Measurements from ENCODE around the gene NBEA.

The NBEA gene

DNA sequence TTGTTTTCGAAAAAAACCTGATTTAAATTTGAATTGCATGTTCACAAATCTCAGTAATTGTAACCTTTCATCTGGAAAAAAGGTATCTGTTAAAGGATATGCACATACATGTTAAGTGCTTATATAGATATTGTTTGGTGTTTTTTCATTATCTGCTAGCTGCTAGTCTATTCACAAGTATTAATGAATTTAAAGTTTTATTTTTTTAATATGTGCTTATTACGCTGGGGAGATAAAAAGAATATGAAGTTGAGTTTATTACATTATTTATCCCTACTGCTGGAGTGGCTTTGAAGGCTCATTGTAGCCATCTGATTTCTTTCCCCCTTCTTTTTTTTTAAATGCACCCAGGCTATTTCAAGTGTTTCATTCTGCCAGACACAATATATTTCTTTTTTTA, 538.3 kb downstream of the NBEA start:
- no peak for DNase-seq (ENCODE audit: low read depth)
- TF ChIP-seq, protein P1, sequence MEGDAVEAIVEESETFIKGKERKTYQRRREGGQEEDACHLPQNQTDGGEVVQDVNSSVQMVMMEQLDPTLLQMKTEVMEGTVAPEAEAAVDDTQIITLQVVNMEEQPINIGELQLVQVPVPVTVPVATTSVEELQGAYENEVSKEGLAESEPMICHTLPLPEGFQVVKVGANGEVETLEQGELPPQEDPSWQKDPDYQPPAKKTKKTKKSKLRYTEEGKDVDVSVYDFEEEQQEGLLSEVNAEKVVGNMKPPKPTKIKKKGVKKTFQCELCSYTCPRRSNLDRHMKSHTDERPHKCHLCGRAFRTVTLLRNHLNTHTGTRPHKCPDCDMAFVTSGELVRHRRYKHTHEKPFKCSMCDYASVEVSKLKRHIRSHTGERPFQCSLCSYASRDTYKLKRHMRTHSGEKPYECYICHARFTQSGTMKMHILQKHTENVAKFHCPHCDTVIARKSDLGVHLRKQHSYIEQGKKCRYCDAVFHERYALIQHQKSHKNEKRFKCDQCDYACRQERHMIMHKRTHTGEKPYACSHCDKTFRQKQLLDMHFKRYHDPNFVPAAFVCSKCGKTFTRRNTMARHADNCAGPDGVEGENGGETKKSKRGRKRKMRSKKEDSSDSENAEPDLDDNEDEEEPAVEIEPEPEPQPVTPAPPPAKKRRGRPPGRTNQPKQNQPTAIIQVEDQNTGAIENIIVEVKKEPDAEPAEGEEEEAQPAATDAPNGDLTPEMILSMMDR (conservative IDR thresholded peaks at IDR 0.05; ENCODE audit: low read depth, low read length), result no peak
- no peak overlapping the region for H3K4me3 ChIP-seq (ENCODE audit: low read depth, low read length)

DNA sequence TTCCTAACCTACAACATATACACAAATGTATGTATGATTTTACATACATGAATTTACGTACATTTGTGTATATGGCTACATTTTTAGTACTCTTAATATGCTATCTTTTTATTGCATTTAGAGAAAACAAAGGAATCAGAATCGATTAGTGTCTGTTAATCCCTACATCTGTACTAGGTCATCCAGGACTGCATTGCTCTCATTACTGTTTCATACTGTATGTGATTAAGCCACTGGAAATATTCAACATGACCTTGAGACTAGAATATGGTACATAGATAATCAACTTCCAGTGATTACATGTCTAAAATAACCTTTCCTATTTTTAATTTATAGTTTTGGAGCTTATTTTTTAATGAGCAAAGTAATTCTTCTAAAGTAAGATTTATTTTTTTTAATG, 539.7 kb downstream of the NBEA start:
- no peak overlapping the region for H3K4me3 ChIP-seq (ENCODE audit: low read depth, low read length)
- TF ChIP-seq, protein P1 (conservative IDR thresholded peaks at IDR 0.05; ENCODE audit: low read depth, low read length), result no peak
- no peak for DNase-seq (ENCODE audit: low read depth)

DNA sequence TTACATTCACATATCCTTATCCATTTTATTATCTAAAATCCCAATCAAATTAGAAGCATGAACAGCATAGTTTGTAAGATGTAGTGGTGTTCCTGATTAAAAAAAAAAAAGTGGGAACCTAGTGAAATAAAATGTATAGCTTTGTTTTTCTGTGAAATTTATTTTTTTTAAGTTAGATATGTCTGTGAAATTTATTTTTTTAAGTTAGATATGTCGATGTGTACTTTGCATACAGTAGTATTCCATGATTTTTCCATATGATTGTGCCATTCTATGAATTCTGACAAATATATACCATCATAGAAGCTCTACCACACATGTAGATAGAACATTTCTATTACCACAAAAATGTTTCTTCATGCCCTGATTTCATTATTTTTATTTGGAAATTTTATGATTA, 540.5 kb downstream of the NBEA start:
- H3K4me3 ChIP-seq (ENCODE audit: low read depth, low read length), result no peak overlapping the region
- TF ChIP-seq, protein P1 (conservative IDR thresholded peaks at IDR 0.05; ENCODE audit: low read depth, low read length), result no peak
- no peak for DNase-seq (ENCODE audit: low read depth)

DNA sequence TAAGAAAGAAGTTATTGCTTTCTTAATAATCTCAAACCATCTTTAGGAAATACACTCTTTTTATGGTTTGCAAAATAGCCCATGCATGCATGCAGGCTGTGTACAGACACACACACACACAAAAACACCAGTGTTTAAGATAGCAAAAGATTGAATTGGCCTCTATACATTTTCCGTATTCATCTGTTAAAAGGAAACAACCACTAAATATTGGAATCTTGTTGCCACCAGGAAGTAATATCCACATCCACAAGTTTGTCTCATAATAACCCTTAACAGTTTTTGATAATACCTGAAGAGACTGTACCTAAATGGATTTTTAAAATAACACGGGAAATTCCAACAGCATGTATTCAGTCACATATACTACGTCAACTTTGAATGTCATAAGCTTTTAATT, 541.7 kb downstream of the NBEA start:
- TF ChIP-seq, protein P1 (conservative IDR thresholded peaks at IDR 0.05; ENCODE audit: low read depth, low read length), result no peak
- no peak for DNase-seq (ENCODE audit: low read depth)
- no peak overlapping the region for H3K4me3 ChIP-seq (ENCODE audit: low read depth, low read length)

DNA sequence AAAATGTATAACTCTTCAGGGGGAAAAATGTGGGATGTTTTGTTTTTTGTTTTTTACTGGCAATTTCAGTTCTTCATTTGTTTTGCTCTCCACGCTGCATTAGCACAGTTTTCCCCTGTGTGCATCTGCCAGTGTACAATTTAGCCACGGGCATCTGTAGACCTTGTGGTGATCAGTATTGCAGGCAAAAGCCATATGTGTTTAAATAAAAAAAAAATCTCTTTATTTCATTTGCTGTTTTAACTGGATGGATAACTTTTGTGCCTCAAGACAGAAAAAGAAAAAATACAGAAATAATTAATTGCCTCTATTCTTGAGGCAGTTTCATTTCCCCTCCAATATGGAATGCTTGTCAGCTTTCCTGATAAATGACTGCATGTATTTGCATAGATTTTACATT, 542.3 kb downstream of the NBEA start:
- DNase-seq (ENCODE audit: low read depth), result no peak
- TF ChIP-seq, protein P1 (conservative IDR thresholded peaks at IDR 0.05; ENCODE audit: low read depth, low read length), result no peak
- no peak overlapping the region for H3K4me3 ChIP-seq (ENCODE audit: low read depth, low read length)

DNA sequence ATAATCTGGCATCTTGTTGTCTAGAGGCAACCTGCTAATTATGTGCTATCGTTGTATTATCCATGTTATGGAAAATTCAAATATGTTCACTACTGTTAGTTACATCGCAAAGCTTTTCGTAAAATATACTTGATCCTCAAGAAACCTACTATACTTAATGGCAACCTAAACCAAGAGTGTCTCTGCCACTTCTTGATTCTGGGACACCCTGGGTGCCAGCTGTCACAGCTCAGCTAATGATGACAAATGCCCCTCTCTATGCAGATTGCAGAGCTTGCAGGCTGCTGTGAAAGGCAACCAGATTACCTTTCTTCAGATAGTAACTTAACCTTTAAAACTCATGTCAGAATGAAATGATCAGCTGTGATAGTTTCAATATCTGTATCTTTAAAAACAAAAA, 543.4 kb downstream of the NBEA start:
- H3K4me3 ChIP-seq (ENCODE audit: low read depth, low read length), result no peak overlapping the region
- TF ChIP-seq, protein P1 (conservative IDR thresholded peaks at IDR 0.05; ENCODE audit: low read depth, low read length), result no peak
- no peak for DNase-seq (ENCODE audit: low read depth)

DNA sequence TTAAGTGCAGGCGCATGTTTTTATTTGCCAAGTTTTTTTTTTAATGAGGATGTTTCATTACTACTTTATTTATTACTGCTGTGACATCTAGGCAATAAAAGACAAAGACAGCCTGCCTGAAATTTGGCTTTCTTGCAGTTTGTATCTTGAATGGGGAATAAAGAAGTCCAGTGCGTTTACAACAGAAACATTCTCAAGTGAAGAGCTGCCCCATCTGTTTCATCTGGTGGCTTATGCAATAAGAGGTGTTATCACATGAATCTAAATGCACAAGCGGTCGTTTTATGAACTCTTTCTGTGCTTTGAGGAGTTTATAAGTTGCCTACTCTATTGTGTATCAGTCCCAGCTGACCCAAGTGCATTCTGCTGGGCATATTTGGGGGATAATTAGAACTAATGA, 547.0 kb downstream of the NBEA start:
- H3K4me3 ChIP-seq (ENCODE audit: low read depth, low read length), result no peak overlapping the region
- no peak for DNase-seq (ENCODE audit: low read depth)
- TF ChIP-seq, protein P1 (conservative IDR thresholded peaks at IDR 0.05; ENCODE audit: low read depth, low read length), result no peak

Measured in choroid plexus epithelial cell (primary cell).